Right cardiac atrium (tissue), 5 donors: ENCODE measurements around the gene UNC5A. TPM values are rescaled to one million over a fixed set of nuclear protein-coding genes. Genes with fewer than 3 reads are reported as not detected.

Experiments
- ATAC-seq, 2 donors: fragments of 200-7000 bp; cut with Tn5 transposase; one replicate each; pipeline versions ENCODE4 v1.8.0 to v1.9.1; 2020; ENCODE audit warnings: moderate library complexity in 2 of 2, mild to moderate bottlenecking in 1 of 2
- DNase-seq, 3 donors: peaks; one replicate each; pipeline ENCODE4 v3.0.0-alpha.2; 2020
- H3K27ac ChIP-seq: one replicate; pipeline ENCODE4 v1.5.1; 2013; ENCODE audit warnings: mild to moderate bottlenecking, low read length, control low read depth, moderate library complexity
- H3K27me3 ChIP-seq: one replicate; pipeline ENCODE4 v1.6.1; 2013; ENCODE audit not compliant: control insufficient read depth, insufficient read depth
- H3K4me1 ChIP-seq: one replicate; pipeline ENCODE4 v1.6.1; 2013; ENCODE audit warnings: low read length; ENCODE audit not compliant: control insufficient read depth, insufficient read depth
- H3K4me3 ChIP-seq: one replicate; pipeline ENCODE4 v1.5.1; 2013; ENCODE audit warnings: low read length, control low read depth
- H3K9me3 ChIP-seq: one replicate; pipeline ENCODE4 v1.6.1; 2013; ENCODE audit warnings: low read length; ENCODE audit not compliant: control insufficient read depth
- WGBS: extraction: QIAGEN DNeasy Blood & Tissue Kit; methylation state at CpG from one replicate; pipeline ENCODE4 v1.1.7; 2013; 5-methylcytosine and 5-hydroxymethylcytosine counted together
- intact Hi-C, 4 donors: fragments of 100-400 bp; cut with DNase I; formaldehyde crosslinking; loops; one replicate each; pipeline versions ENCODE4 v1.11.0 to v1.14.0; 2022 to 2023
- polyA plus RNA-seq: library from polyadenylated mRNA; stranded (reverse); fragments of 200-250 nt; gene quantifications from one replicate; pipeline ENCODE4 v1.2.3, GENCODE V29; 2013
- total RNA-seq, 4 donors: library from RNA; stranded (reverse); fragmentation: NEBNext Ultra II Directional; extraction: Animal tissue kit (Norgen Biotek cat#: 25700); gene quantifications; one replicate each; pipeline ENCODE4 v1.2.1, GENCODE V29; 2021
- donor health status: healthy with polysubstance abuse.
- donor health status: DM: no; HTN: yes; CAD: no.
- donor health status: DM: no; HTN: no; CAD: no.
- donor health status: DM: no; HTN: yes; CAD: no; lungs with severe emphysema.
- donor health status: DM: yes; HTN: yes; CAD: no.

The UNC5A gene
- total and polyA plus RNA-seq, 5 donors = 0.17 to 0.85 (median 0.62) TPM

DNA sequence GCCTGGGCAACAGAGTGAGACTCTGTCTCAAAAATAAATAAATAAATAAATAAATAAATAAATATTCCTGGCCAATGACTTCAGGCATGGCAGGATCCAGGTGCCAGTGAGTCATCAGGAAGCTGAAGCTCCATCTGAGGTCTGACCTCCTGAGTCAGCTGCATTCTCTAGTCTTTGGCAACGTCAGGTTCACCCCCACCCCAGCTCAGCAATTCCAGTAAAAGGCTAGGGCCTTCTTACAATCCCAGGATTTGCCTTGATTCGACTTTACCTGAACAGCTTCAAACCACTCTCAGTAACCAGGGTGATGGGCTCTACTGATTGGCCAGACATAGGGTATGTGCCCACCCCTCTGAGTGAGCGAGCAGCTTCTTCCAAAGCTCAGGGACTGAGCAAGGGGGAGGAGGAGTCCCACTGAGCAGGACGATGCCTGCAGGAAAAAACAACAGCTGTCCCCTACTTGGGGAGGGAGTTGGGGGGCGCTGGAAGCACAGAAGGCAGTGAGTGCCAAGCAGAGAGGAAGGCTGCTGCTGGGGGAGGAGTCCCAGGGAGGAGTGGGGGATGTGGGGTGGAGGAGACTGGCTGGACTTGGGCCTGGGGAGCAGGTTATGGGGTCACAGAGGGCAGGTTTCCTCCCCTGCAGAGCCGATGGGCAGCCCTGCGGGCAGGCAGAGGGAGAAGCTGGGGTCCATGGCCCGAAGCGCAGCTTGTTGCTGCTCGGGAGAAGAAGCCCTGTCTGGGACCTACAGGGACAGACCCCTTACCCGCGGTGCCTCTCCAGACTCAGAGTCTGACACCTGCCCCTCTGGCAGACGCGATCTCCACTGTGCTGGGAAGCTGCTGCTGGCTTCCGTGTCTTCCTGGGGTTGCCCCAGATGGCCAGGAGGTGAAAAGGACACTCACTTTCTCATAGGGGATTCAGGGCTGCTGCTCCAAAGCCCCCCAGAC lies 25.9 kb upstream of the UNC5A start:
- ATAC-seq = no peak
- no peak for DNase-seq
- Histone ChIP-seq H3K9me3 (no peaks in the 10 kb centered on the region), H3K27ac (no peak overlapping the region), H3K4me3 (no peak overlapping the region), H3K27me3 (no peaks in the 10 kb centered on the region), H3K4me1 (no peaks in the 10 kb centered on the region)
- WGBS = 21% methylated on average over 15 of the region's 15 CpGs
- intact Hi-C loops = no loop called here

DNA sequence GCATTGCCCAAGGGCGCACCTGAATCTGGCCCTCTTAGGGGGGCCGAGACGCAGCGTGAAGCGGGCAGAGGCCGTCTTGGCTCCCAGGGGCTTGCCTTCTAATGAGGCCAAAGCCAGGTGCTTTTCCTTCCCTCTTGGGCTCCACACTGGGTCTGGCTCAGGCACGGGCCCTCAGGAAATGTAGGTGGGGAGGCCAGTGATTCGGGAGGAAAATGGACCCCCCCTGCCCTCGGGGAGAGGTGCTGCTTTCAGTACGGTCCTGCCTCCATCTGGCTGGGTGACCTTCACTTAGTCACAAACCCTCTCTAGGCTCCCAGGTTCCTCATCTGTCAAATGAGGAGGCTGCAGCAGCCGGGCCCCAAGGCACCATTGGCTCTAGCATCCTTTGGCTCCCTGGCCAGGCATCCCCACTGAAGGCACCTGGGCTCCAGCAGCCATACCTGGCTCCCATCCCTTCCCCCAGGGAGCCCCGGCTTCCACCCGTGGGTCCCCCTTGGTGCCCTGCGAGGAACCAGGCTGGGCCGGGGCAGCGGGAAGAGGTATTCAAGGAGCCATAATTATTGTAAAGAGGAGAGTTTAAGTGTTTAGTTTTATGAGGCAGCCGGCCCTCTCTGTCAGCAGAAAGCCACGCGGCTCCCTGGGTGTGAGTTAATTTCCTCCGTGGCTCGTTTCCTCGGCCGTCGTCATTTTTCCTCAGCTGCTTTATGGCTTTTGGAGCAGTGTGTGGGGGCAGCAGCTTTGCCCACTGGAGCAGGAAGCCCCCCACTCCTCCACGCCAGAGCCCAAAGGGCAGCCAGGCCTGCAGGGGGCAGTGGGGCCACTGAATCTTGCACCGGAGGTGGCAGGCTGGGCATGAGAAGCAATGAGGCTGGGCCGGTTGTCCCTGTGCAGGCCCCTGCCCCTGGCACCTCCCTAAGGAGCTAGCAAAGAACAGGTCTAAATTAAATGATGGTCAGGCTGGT lies 24.9 kb upstream of the UNC5A start:
- Histone ChIP-seq H3K27ac (no peak overlapping the region), H3K9me3 (no peaks in the 10 kb centered on the region), H3K4me3 (no peak overlapping the region), H3K4me1 (no peaks in the 10 kb centered on the region), H3K27me3 (no peaks in the 10 kb centered on the region)
- 56% methylated on average over 27 of the region's 27 CpGs for WGBS
- DNase-seq = no peak
- intact Hi-C loops = no loop called here
- no peak for ATAC-seq

DNA sequence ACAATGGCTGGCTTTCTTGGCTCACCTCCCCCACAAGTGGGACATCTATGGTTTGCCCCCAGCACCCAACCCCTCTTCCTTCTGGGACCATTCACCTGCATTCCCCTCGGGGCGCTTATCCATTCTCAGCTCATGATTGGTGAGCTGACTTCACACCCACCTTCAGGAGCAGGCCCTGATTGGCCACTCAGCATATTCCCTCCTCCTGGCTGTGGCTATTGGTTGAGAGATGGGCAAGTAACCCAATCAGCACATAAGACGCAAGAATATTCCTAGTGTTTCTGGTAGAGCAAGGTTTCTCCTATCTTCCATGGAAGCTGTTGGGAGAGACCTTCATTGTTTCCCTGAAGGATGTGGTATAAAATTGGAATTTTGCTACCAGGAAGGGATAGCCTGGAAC lies 22.7 kb upstream of the UNC5A start:
- DNase-seq = no peak
- no peaks in the 10 kb centered on the region for H3K27me3 ChIP-seq
- intact Hi-C loops = no loop called here

DNA sequence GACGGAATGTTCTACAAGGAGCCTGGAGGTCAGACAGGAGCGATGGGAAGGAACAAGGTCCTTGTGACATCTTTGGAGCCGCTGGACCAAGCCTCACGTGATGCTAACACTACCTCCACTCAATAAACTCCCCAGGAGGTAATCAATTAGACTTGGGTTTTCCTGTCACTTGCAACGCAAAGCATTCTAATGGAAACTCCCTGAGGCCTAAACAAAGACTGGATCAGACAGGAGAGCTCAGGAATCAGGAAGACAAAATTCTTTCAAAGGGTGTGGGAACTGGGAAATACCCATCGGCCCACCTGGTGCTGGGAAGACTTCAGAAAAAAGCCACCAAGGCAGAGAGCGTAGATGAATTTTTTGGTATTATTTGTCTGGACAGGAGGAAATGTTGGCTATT lies 22.3 kb upstream of the UNC5A start:
- no peaks in the 10 kb centered on the region for H3K9me3 ChIP-seq
- intact Hi-C loops = no loop called here
- no peaks in the 10 kb centered on the region for H3K4me1 ChIP-seq
- H3K27me3 ChIP-seq = no peaks in the 10 kb centered on the region
- H3K27ac ChIP-seq = no peak overlapping the region
- ATAC-seq (no peak), DNase-seq (no peak)
- no peak overlapping the region for H3K4me3 ChIP-seq
- 64% methylated on average over 7 of the region's 7 CpGs for WGBS

More for the DNA sequence above, 22.7 kb upstream of the UNC5A start:
- H3K9me3 ChIP-seq = no peaks in the 10 kb centered on the region
- no peaks in the 10 kb centered on the region for H3K4me1 ChIP-seq
- no peak overlapping the region for H3K4me3 ChIP-seq
- ATAC-seq = no peak
- WGBS = 89% methylated on average over 3 of the region's 3 CpGs
- H3K27ac ChIP-seq = no peak overlapping the region

DNA sequence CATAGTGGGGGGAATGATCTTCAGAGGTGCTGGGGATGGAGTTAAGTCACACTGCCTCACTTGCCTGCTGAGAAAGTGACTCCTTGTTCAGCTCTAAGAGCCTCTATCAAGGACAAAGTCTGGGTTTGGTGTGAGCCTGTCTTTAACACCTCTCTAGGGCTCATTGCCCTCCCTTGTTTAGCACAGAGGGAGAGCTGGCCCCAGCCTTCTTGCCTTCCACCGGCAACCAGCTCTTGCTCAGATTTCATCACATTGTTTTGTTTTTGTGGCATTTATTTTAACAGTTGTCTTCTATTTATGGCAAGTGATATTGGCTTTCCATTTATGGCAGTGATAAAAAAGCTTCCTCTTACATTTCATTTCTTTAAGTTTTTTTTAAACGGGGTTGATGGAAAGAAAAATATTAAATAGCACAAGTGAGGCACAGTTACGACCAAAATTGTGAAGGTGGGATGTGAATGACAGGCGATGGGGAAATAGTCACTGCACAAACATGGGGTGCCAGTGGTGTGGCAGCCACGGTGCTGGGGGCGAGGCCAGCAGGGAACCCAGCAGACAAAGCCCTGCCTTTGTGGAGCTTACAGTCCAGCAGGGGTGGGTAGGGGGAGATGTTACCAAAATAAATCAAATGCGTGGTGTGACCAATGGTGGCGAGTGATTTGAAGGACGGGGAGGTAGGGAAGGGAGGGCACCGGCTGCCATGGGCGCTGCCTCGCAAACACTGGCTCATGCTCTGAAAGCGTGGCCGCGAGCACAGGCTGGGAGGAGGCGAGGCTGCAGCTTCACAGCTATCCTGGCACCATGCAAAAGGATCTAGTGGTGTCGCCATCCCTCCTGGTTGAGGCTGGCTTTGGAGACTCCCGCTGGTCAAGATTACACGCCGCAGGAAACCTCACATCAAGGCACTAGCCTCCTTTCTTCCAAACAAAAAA lies 21.2 kb upstream of the UNC5A start:
- intact Hi-C loops = no loop called here
- no peak for ATAC-seq
- H3K27ac ChIP-seq = no peak overlapping the region
- H3K4me3 ChIP-seq = no peak overlapping the region
- no peaks in the 10 kb centered on the region for H3K27me3 ChIP-seq
- WGBS = 37% methylated on average over 20 of the region's 20 CpGs
- no peaks in the 10 kb centered on the region for H3K9me3 ChIP-seq
- no peak for DNase-seq
- no peaks in the 10 kb centered on the region for H3K4me1 ChIP-seq

DNA sequence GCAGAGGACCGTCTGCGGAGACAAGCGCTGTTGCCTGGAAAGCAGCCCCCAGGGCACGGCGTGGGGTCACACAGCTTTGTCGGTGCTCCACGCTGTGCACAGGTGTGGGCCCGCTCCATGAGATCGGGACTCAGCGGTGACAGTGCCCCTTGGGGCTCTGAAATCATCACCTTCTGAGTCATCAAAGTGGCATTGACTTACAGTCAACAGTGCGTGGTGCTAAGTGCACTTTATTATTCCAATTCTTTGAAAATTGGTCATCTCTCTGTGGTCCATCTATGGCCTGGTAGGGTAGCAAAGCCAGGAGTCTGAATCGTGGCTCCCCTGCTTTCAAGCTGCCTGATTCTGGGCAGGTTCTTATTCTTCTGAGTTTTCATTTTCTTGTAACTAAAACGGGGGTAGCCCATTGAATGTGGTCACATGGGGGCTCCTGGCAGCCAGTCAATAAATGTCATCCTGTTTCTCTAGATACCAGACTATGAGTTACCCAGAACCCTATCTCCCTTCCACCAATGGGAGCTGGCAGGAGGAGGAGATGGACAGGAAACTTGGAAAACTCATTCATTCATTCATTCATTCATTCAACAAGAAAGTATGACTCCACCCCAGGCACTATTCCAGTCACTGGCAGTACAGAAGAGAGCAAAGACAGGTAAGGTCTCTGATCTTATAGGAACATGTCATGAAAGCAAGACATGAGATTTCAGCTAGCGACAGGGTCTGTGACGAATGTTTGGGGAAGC lies 20.3 kb upstream of the UNC5A start:
- ATAC-seq (no peak), DNase-seq (no peak)
- no peak overlapping the region for H3K4me3 ChIP-seq
- 32% methylated on average over 15 of the region's 15 CpGs for WGBS
- H3K4me1 ChIP-seq = no peaks in the 10 kb centered on the region
- H3K27me3 ChIP-seq = no peaks in the 10 kb centered on the region
- H3K9me3 ChIP-seq = no peaks in the 10 kb centered on the region
- intact Hi-C loops = no loop called here
- H3K27ac ChIP-seq = no peak overlapping the region

DNA sequence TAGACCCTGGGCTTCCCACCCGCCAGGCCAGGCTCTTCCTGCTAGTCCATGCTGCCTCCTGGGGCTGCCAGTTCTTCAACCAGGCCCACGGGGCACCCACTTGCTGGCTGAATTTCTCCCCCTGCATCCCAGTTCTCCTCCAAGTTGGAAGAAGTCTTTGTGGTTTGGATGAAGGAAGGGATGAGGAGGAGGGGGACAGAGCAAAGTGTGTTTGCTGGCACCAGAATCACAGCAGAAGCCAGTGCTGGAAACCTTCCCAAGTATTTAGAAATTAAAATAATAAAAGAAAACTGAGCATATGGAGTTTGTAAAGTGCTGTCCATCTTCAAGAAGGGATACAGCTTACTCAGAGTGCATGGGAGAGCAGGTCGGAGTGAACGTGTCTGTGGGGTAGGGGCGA lies 19.4 kb upstream of the UNC5A start:
- intact Hi-C loops = no loop called here
- Histone ChIP-seq H3K27ac (no peak overlapping the region), H3K9me3 (no peaks in the 10 kb centered on the region), H3K27me3 (no peaks in the 10 kb centered on the region), H3K4me1 (no peaks in the 10 kb centered on the region), H3K4me3 (no peak overlapping the region)
- WGBS = 65% methylated on average over 5 of the region's 5 CpGs
- ATAC-seq = no peak
- DNase-seq = no peak

DNA sequence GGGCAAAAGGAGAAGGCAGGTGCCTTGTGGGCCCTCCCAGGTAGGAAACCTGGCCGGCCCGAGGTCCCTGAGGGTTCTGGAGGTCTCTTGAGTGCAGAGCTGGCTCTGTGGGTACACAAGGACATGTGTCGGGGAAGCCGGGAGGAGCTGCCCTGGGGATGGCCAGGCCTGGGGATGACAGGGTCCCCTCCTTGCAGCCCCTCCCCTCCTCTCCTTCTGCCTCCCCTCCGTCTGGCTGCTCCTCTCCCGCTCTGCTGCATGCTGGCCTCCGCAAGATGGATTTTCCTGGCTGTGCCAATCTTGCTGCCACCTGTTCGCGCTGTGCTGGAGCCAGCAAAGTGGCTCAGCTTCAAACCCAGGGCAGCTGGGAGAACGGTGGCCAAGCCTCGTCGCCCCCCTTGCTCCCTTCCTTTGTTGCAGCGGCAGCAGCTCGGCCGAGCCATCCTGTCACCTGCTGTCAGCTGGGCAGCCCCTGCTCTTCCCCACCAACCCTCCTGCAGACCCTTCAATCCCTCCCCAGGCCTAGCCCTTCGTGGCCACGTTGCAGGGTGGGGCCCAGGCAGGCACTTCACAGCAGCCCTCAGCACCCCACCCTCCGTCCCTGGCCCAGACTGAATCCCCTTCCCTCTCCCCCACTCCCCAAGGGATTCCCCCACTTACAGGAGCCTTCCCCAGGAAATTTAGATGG lies 17.6 kb upstream of the UNC5A start:
- H3K4me1 ChIP-seq = no peaks in the 10 kb centered on the region
- DNase-seq (no peak), ATAC-seq (no peak)
- H3K27me3 ChIP-seq = no peaks in the 10 kb centered on the region
- no peaks in the 10 kb centered on the region for H3K9me3 ChIP-seq
- intact Hi-C loops = no loop called here
- no peak overlapping the region for H3K27ac ChIP-seq
- H3K4me3 ChIP-seq = no peak overlapping the region
- WGBS = 63% methylated on average over 18 of the region's 18 CpGs

DNA sequence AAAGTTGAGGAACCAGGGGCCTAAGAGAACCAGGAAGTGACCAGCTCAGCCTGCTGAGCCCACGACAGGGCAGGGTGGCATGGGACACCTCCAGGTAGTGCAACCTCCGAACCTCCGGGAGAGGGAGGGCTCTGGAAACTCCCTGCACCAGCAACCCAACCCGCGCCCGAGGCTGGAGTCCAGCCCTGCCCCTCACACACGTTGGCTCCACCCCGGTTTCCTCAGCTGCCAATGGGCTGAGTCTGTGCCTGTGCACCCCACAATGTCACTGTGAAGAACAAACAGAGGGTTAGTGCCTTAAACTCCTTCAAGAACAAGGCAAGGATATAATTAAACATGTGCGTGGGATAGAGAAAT lies 17.0 kb upstream of the UNC5A start:
- intact Hi-C loops = no loop called here
- ATAC-seq (no peak), DNase-seq (no peak)
- H3K27ac ChIP-seq = no peak overlapping the region
- no peaks in the 10 kb centered on the region for H3K27me3 ChIP-seq
- no peak overlapping the region for H3K4me3 ChIP-seq
- no peaks in the 10 kb centered on the region for H3K4me1 ChIP-seq
- WGBS = 27% methylated on average over 9 of the region's 9 CpGs
- no peaks in the 10 kb centered on the region for H3K9me3 ChIP-seq
